GM13976 (cell line): ENCODE measurements around the gene OR51A7.

ENCODE experiments used
- DNase-seq: peaks from one replicate; pipeline ENCODE4 v3.0.0; 2012; ENCODE audit warnings: low spot score
- in situ Hi-C: fragments of 300-500 bp; cut with MboI; formaldehyde crosslinking; loops from one replicate; pipeline ENCODE4 v1.12.0; 2022; ENCODE audit warnings: low sequenced_read_pairs, mixed read lengths, inconsistent platforms; ENCODE audit not compliant: unreplicated experiment
- TF ChIP-seq, protein P1 (sequence below): IDR thresholded peaks from 2 replicates; pipeline ENCODE4 v1.5.1; 2012; ENCODE audit warnings: borderline replicate concordance, mild to moderate bottlenecking; ENCODE audit not compliant: insufficient read depth; ENCODE audit errors: extremely low read depth, missing control alignments, control extremely low read depth

OR51A7 gene

GRCh38 chr11:4891996-4892640 is 11.5 kb upstream of the OR51A7 start:
- in situ Hi-C loops = no loop called here
- DNase-seq = no peak
- TF ChIP-seq, protein P1, sequence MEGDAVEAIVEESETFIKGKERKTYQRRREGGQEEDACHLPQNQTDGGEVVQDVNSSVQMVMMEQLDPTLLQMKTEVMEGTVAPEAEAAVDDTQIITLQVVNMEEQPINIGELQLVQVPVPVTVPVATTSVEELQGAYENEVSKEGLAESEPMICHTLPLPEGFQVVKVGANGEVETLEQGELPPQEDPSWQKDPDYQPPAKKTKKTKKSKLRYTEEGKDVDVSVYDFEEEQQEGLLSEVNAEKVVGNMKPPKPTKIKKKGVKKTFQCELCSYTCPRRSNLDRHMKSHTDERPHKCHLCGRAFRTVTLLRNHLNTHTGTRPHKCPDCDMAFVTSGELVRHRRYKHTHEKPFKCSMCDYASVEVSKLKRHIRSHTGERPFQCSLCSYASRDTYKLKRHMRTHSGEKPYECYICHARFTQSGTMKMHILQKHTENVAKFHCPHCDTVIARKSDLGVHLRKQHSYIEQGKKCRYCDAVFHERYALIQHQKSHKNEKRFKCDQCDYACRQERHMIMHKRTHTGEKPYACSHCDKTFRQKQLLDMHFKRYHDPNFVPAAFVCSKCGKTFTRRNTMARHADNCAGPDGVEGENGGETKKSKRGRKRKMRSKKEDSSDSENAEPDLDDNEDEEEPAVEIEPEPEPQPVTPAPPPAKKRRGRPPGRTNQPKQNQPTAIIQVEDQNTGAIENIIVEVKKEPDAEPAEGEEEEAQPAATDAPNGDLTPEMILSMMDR = no peak

GRCh38 chr11:4916581-4916980 is 13.0 kb downstream of the OR51A7 start:
- in situ Hi-C loops = no loop called here
- DNase-seq = no peak
- TF ChIP-seq, protein P1 = no peak

- TF ChIP-seq, protein P1 = no peak
- in situ Hi-C loops = no loop called here
- DNase-seq = no peak
Observed at GRCh38 chr11:4919250-4919649, 15.7 kb downstream of the OR51A7 start, which contains the start of gene OR51G2. Gene OR51G2 (minus strand): TSS chr11:4919350. CDS start chr11:4915663, 3,687 bp downstream.

- TF ChIP-seq, protein P1 = no peak
- DNase-seq = no peak
- in situ Hi-C loops = no loop called here
Observed at GRCh38 chr11:4921796-4922195, 18.2 kb downstream of the OR51A7 start.

- in situ Hi-C loops = no loop called here
- TF ChIP-seq, protein P1 = no peak
Observed at GRCh38 chr11:4922304-4922703, 18.7 kb downstream of the OR51A7 start.

DNA sequence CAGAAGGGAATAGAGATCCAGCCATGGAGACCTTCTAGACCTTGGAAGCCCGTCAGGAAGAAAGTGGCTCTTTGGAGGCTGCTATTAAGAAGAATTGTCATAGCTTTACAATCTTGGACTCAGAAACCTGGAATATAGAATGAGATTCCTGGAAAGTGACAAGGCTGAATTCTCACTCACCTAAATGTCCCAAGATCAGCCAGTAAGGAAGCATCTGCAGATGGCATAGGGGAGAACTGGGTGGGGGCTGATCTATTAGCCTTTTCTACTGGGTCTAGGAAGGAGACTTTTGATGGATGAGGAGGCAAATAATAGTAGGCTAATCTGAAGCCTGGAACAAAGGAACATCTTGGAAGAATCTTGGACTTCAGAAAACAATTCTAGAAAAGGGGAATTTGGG is 20.7 kb downstream of the OR51A7 start, which contains the start of gene OR51G1:
Gene OR51G1 (minus strand): TSS at position 101 of the 400 bp plus-strand sequence. CDS start 0 bp downstream, at position 101.
- TF ChIP-seq, protein P1 = no peak
- DNase-seq = no peak
- in situ Hi-C loops = no loop called here

More at GRCh38 chr11:4922304-4922703, 18.7 kb downstream of the OR51A7 start:
- no peak for DNase-seq
